NCI-H1105 treated with DMSO at 0.1 percent for 48 hours (cell line): ENCODE results near the gene SYCE1L.
"Not testable (repeated sequence)": the region's sequence is repeated elsewhere in the genome, so short reads cannot be mapped to it uniquely, and the experiment has no call there.

ENCODE experiments used
- DNase-seq: peaks from one replicate; lab custom pipeline; 2025; lab: John Stamatoyannopoulos, UW

Gene SYCE1L

DNA sequence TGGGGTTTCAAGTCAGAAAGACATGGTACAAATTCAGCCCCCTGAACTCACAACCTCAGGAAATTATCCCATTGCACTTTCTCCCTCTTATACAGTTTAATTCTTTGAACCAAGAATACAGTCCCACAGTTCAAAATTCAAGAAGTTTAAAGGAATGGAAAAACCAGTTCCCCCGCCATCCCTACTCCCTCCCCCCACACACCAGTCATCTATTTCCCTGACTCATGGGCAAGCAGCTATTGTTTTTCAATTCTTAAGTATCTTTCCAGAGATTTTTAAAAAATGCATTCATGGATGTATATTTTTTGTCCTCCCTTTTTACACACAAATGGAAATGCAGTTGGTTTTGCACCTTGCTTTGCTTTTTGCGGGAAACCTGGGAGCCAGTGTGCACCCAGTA lies 7.3 kb downstream of the SYCE1L start:
- no peak for DNase-seq

DNA sequence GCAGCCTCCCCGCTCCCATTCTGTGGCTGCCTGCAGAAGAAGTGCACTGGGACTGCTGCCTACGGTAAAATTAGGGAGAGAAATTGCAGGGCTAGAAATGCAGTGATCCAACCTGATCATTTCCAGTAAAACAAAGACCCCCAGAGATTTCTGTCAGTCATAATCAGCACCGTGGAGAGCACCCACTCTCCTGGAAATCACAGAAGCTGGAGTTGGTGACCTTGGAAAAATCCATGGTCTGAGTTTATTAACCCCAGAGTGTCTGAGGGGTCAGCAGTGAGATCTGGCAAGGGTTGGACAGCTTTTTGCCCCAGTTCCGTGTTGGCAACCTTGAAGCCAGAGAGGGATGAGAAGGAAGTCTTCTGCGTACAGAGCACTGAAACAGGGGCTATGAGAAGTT lies 7.8 kb downstream of the SYCE1L start:
- no peak for DNase-seq

DNA sequence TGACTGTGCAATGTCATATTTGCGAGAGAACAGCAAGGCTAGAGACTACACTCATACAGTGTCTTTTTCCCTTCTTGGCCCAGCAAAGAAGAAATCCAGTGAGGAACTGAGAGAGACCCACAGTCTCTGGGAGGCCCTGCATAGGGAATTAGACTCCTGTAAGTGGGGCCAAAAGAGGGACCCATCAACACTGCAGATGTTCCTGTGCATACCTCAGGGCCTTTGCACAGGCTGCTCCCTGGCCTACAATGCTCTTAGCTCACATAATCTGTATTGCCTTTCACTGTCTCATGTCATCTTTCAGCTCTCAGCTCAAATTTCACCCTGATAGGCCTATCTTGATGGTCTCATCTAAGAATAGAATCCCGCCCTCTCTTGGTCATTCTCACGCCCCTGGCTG lies 9.2 kb downstream of the SYCE1L start:
- DNase-seq = no peak

DNA sequence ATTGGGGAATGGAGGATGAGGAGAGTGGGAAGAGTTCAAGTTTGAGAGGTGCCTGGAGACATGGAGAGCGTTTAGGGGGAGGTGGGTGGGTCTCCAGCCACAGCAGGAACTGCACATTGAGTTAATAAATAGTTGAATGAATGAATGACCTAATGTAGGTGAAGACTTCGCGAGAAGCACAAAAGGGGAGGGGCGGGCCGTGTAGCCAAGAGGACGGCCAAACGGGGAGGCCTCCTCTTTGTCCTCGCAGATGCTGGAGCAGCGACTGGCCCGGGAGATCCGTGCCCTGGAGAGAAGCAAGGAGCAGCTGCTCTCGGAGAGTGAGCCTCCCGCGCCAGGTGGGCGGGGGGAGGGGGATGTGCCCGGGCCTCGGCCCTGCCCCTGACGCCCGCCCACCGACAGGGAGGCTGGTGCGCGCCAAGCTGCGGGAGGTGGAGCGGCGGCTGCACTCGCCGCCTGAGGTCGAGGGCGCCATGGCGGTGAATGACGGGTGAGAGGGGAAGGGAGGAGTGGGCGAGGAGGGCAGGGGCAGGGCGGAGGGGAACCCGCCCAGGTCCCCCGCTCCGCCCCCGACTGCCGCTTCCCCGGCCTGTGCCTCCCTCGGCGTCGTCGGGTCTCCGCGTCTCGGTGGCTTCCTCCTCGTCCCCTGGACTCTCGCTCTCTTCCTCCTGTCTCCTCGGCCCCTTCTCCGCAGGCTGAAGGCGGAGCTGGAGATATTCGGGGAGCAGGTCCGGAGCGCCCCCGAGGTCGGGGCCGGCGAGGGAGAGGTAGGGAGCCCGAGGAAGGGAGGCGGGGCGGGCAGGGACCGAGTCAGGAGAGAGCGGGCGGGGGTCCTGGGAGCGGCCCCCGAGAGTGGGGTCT lies 12.9 kb downstream of the SYCE1L start:
- peak; percentile 82 for DNase-seq

DNA sequence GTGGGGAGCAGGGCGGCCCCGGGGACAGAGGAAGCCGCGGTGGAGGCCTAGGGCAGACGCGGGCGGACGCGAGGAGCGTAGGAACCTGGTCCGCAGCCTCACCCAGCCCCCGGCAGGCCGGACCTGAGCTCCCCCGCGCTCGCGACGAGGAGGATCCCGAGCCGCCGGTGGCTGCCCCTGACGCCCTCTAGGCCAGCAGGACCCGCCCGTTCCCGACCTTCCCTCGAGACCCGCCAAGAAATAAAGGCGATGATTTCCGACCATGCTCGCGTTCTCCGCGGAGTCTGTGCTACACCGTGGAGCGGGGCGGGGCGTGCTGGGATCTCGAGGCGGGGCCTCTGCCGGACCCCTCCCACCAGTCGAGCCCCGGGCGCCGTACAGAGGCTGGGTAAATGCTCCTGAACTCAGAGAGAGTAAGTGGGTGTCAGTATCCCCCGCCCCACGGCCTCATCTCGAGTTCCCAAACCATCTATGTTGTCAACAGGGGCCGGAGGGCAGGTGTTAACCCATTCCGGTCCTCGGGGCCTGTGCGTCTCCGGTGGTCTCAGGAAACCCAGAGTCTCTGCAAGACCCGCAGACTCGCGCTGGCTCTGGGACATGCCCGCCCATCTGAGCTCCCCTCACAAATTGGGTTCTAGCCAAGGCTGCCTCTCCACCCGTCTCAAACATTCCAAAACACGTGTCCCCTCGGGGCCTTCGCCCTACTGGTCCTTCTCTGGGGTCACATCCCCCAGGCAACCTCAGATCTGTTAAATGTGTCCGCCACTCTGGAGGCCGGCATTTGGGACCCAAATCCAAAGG lies 13.7 kb downstream of the SYCE1L start:
- peak; percentile 46 for DNase-seq

DNA sequence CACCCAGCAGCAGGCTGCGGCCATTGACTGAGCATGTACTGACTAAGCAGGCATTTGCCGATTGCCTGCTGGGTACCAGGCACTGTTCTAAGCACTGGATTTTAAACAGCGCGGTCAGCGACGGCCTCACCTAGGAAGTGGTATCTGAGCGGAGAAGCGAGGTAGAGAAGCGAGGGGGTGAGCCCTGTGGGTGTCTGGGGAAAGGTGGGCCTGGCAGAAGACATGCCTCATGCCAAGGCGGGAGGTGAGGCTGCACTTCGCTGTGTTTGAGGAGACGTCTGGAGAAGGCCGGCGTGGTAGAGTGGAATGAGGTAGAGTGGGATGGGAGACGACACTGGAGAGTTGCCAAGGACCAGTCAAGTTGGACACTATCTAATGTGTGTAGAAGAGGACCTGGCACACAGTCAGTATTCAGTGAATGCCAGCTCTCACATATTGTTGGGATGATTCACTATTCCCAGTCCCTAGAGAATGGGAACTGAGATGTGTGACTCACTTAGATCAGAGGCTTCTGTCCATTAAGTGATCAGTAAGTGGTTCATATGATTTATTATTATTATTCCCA lies 14.4 kb downstream of the SYCE1L start:
- DNase-seq = peak; percentile 14

DNA sequence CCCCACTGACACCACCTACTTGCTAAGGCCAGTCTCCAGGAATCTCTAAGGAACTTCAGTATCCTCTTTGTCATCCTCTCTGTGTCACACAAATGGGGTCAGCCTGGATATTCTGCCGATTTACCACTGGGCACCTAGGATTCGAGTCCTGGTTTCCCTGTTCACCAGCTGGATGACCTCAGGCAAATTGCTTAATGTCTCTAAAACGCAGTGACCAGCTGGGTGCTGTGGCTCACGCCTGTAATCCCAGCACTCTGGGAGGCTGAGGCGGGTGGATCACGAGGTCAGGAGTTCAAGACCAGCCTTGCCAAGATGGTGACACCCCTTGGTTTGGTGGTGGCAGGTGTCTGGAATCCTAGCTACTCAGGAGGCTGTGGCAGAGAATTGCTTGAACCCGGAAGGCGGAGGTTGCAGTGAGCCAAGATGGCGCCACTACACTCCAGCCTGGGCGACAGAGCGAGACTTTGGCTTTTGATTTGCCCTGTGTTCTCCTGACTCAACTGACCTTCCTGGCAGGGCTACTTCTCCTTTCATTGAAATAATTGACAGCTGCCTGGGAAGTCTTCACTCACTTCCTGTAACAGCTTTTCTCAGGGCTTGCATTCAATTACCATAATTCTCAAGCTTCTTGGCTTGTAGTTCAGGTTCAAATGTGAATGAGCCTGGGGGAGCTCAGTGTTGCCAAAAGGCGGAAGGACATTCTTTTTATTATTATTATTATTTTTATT lies 15.4 kb downstream of the SYCE1L start:
- no peak for DNase-seq

DNA sequence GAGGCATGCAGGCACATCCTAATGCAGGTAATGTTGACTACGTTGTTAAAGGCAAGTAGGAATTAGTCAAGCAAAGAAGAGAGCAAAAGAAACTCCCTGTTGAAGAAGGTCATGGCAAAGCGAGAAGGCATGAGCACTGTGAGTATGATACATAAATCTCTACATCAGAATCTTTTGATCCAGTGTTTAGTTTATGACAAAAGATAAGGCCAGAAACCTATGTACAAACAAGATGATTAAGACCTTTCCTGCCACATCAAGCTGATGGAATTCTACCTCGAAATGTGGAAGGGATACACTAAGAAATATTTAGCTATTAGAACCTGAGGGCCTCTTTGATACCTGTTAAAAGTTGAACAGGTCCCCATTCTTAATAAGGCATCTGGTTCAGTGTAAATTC lies 20.2 kb downstream of the SYCE1L start:
- no peak for DNase-seq

DNA sequence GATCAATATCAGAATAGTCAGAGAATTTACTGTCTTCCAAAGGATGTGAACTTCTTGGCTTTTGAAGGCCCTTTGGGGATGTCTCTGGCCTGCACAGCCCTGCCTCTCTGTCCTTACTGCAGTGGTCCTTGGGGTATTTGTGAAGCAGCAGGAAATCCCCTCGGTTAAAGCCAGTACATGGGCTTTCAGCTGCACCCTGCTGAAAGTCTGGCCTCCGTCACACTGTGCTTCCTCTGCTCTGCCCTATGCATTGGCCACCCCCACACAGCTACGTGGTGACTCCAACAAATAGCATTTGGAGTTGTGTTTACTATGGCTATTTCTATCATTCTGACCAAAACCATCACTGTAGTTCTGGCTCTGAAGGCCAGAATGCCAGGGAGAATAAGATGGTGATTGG lies 21.2 kb downstream of the SYCE1L start:
- DNase-seq = no peak

DNA sequence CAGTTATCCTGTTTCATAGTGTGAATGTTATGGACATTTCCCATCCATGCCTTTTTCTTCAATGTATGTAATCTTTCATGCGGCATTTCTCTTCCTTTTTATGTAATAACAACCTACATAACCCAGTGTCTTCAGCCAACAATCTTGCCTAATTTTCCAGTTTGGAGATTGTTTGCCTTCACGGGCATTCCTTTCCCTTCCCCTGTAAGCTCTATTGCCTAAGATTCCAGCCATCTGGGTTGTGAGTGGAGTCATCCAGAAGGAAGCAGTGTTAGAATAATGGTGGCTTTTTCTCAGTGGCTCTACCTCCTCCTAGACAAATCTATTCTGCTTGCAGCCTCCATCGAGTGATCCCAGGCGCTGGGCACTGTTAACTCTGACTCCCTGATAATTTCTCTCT lies 22.3 kb downstream of the SYCE1L start:
- no peak for DNase-seq

DNA sequence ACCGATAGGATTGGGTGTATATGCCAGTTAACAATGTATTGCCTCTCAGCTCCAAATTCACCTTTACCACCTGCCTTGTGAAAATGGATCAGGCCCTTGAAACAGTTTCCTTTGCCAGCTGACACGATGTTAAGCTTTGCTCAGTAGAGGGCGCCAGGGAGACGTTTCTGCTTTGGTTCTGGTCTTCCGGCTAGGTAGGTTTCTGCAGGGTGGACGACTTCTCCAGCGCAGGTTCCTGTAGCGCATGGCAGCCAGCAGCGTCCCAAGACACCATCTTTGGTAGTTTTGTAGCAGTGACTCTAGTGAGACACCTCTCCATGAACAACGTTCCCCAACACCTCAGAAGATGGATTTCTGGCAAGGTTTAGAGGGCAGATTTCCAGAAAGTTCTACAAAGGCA lies 24.0 kb downstream of the SYCE1L start:
- DNase-seq = no peak

DNA sequence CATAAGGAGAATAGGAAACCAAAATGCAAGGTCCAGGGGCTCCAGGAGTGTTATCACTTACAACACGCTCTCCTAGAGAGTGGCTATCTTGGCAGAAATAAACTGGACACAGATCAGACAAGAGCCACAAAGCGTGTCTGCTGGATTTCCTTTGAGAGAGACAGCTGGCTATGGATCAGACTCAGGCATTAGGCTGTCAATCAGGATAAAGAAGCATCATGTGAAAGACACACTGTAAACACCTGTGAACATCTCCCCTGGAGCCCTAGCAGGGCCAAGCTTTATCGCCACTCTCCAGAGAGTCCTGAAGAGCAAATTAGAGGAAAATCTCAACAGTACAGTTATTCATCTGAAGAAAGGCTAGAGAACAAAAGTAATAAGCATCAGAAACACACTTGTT lies 26.0 kb downstream of the SYCE1L start:
- DNase-seq = no peak

DNA sequence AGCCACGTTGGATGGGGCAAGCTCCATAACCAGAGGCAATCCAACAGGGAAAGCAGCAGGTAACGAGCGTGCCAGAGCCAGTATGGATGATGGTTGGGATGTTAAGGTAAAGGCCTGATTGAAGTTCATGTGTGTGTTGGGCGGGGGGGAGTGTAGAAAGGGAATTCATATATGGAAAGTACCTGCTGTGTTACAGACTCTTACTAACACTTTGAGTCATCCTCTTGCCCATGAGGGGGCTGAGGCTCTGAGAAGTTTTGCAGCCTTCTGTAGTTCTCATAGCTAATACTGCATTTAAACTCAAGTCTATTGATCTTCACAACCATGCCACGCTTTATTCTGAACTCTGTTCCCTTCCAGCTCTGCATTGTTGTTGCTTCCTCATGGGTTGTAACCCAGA lies 28.5 kb downstream of the SYCE1L start:
- DNase-seq = no peak

DNA sequence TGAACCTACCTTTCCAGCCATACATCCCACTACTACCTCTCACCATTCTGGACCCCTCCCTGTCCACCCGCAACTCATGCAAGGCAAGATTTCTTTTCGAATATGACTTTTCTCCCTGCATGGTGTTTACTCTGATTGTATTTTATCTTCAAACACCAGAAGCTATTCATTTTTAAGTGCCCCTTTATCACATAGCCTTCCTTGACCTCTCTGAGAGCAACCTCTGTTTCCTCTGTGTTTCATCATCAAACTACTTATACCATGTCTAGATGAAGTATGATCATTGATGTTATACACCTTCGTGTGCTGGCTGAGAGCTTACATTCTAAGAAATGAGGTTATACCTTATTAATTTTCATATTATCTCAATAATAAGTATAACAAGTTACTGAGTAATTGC lies 31.8 kb downstream of the SYCE1L start:
- no peak for DNase-seq

DNA sequence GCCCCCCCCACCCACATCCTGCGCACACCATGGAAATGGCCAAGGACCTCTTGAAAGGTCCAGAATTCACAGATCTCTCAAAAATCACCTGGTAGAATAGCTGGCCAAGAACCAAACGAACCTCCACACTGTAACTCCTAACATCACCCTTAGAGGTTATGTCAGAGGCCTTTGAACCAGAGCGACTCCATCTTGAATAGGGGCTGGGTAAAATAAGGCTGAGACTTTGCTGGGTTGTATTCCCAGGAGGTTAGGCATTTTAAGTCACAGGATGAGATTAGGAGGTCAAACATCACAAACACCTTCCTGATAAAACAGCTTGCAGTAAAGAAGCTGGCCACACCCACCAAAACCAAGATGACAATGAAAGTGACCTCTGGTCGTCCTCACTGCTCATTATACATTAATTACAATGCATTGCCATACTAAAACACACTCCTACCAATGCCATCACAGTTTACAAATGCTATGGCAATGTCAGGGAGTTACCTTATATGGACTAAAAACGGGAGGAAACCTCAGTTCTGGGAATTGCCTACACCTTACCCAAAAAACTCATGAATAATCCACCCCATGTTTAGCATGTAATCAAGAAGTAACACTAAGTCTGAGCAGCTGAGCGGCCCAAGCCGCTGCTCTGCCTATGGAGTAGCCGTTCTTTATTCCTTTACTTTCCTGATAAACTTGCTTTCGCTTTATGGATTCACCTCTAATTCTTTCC lies 34.8 kb downstream of the SYCE1L start:
- DNase-seq = no peak

DNA sequence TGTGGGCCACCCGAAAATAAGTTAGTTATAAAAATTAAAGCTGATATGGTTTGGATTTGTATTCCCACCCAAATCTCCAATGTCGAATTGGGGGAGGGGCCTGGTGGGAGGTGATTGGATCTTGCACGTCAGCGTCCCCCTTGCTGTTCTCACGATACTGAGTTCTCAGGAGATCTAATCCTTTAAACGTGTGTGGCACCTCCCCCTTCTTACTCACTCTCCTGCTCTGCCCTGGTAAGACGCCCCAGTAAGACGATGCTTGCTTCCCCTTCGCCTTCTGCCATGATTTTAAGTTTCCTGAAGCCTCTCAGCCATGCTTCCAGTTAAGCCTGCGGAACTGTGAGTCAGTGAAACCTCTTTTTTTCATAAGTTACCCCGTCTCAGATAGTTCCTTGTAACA lies 35.4 kb downstream of the SYCE1L start:
- no peak for DNase-seq

DNA sequence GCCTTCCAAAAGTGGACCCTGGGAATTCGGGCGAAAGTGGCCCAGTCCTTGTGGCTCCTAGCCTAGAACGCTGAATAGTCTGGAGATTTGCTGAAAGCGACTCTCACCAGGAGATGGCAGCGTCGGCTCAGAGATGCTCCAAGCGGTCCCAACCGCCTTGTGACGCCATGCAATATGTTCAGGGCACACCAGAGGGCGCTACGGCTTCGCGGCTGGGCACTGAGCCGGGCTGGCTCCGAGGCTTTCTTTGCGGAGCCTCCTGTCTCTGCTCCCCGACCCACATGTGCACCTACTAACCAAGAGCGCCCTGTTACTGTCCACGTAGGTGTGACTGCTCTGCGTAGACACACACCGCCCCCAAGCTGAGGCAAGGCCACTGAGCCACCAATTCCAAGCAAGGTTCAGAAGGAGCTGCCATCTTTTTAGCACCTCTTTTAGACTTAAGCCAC lies 36.9 kb downstream of the SYCE1L start:
- DNase-seq = peak; percentile 61

DNA sequence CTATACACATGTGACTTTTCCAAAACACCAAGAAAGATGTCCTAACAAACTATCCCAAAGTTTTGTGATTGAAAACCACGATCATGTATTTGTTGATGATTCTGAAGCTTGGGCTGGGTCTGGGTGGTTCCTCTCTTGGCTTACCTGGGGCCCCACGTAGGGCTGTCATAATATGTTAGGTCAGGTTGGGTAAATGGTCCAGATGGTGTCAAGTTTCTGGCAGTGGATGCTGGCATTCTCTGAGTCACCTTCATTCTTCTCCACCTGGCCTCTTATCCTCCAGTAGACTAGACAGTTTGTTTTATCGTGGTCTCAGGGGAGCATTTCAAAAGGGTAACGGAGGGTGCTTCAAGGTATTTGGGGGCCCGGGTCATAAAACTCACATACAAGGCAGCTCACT lies 39.4 kb downstream of the SYCE1L start:
- no peak for DNase-seq

DNA sequence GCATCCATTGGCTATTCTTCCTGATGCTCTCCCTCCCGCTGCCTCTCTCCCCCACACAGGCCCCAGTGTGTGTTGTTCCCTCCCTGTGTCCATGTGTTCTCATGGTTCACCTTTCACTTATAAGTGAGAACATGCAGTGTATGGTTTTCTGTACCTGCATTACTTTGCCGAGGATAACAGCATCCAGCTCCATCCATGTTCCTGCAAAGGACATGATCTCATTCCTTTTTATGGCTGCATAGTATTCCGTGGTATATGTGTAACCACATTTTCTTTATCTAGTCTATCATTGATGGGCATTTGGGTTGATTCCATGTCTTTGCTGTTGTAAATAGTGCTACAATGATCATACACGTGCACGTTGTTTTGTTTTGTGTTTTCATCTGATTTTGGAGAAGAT lies 43.3 kb downstream of the SYCE1L start:
- not testable (repeated sequence) for DNase-seq

DNA sequence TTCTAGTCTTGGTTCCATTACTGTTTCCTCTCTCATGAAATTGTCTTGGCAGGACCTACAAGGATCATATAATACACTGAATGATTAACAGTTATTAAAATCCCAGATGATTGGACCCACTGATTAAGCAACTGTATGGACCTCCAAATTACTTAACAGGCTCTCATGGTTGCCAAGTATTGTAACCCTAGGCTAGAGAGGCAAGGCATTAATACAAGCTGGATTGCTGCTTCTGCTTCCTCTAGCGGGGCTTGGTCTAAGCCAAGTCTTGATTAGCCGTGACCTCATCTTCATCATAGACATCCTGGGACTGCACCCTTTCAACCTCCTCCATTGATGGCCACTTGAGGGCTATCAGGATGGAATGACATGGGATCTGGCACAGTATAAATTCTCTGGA lies 46.9 kb downstream of the SYCE1L start:
- DNase-seq = no peak

DNA sequence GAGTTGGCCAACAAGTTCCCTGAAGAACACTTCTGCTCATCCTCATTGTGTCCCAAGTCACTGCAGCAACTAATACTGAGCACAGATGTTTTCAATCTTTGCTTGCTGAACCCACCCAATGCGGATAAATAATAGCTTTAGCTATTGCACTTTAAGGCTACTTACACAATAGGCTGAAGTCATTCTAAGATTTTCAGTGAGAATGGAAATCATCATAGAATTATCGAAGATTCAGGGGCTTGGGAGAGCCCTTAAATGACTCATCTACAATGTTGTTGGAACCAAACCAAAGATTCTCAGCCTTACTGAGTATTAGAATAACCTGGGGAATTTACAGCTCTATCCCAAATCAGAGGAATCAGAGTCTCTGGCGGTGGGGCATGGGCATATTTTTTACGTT lies 51.2 kb downstream of the SYCE1L start:
- DNase-seq = no peak
